HG03175 (cell line): ENCODE results near the gene KIAA0930.
A peak's percentile ranks its signal among the peaks of the same experiment; 100 is the strongest.
"Not testable (repeated sequence)": the region's sequence is repeated elsewhere in the genome, so short reads cannot be mapped to it uniquely, and the experiment has no call there.

Source experiments
- ATAC-seq: cut with Tn5 transposase; IDR thresholded peaks from one replicate; pipeline ENCODE4 v1.9.1; 2021; ENCODE audit warnings: mild to moderate bottlenecking, moderate library complexity; ENCODE audit not compliant: unreplicated experiment

The KIAA0930 gene

DNA sequence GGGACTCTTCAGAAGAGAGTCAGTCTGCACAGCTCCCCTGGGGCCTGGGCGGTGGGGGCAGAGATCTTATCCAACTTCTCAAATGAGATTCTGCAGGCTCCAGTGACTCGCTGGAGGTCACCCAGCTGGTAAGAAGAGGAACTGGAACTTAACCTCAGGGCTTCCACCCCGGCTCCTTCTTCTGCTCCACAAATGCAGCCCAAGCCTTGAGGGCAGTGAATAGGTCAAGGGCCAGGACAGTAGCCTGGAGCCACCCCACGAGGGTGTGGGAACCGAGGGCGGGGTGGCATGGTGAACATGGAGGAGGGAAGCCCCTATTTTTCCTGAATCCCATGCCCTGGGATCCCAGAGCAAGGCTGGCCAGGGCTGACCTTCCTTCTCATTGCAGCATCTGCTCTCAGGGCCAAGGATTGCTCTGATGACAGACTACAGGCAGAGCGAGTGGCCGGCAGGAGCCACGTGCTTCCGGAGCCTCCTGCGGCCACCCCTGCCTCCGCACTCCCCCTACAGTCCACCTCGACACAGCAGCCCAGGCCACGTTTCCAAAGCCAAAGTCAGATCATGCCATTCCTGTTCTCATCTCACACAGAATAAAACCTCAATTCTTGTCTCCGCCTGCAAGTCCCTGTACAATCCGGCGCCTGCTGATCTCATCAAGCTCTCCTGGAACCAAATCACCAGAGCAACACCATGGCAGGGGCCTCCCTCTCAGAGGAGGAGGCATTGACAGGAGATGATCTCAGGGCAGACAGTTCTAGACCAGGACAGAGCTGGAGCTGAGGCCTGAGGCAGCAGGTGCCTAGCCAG, 23.0 kb upstream of the KIAA0930 start:
- peak; percentile 79 for ATAC-seq

DNA sequence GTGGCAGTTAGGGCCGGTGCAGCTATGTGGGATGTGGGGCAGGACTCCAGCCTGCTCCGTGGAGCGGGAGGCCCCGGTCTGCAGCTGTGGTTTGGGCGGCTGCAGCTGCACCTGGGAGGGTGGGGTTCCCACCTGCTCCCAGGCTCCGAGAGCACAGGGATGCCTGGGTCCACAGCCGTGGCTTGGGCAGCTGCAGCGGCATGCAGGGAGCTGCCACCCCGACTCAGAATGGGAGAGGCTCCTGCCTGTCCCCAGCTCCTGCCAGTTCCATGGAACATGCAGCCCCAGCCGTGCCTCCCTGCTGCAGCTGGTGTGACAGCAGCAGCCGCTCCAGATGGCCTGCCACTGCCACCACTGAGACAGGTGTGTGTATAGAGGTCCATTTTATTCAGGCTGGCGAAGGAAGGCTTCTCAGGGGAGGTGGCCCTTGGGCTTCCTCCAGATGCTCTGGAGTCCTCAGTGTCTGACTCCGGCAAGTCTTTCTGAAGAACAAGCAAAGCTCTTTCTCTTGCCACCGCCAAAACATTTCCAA, 22.3 kb upstream of the KIAA0930 start:
- peak; percentile 54 for ATAC-seq

DNA sequence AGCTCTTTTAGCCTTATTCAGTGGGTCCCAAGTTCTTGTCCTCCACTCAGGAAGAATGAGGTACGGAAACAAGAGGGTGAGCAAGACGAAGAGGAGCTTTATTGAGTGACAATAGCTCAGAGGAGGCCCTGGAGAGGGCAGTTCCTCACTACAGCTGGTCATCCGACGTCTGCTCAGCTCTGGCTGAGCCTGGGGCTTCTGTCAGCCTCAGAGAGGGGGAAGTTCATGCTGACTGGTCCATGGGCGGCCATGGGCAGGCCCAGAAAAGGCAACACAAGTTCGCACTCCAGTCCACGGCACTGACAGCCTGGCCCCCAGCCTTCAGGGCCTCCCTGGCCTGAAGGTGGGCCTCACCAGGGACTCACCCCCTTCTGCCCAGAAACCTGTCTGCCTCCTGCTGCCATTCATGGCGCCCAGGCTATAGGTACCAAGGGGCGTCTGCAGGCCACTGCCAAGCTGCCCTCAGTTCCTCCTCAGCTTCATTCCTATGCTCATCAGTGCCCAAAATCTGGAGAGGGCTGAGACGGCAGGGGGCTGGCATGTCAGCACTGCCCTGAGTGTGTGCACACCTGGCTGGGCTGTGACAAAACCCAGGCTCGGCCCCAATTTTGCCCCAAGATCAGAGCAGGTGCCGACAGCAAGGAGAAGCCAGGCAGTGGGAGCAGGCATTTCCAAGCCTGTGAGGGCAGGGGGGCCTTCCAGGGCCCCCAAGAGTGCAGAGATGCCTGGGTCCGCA, 21.7 kb upstream of the KIAA0930 start:
- ATAC-seq: no peak

DNA sequence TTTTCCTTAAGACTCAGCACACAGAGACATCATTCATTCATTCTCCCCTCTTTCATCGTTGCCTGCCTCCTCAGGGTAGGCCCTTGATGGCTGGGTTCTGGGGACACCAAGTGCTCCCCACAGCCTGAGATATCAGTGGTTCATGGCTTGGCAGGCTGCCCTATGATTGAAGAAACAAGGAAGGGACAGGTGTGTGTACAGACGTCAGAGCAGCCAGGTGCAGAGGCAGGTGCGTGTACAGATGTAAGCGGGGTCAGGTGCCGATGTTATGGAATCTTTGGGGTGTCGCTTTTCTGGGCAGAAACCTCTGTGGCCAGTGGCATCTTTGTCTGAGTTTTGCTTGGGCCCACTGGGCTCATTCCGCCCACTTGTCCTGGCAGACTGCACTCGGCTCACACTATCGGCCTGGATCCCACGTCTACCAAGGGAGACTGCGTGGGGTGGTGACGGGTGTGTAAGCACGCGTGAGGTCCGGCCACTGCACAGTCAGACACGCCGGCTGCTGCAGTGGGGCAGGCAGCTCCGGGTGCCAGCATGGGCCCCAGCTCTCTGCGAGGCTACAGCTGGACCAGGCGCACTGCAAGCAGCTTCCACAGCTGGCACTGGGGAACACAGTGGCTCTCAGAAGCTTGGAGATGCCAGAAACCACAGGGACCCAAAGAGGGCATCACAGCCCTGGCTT, 20.9 kb upstream of the KIAA0930 start:
- no peak for ATAC-seq

DNA sequence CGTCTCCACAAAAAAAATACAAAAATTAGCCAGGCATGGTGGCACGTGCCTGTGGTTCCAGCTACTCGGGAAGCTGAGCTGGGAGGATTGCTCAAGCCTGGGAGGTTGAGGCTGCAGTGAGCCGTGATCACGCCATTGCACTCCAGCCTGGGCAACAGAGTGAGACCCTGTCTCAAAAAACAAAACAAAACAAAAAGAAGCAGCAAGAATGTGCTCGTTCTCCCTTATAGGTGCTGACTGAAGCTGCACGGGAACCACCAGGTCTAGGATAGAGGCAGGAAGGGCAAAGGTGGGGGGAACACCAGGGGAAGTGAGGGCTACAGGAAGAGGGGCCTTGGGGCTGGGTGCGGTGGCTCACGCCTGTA, 19.7 kb upstream of the KIAA0930 start:
- not testable (repeated sequence) for ATAC-seq

DNA sequence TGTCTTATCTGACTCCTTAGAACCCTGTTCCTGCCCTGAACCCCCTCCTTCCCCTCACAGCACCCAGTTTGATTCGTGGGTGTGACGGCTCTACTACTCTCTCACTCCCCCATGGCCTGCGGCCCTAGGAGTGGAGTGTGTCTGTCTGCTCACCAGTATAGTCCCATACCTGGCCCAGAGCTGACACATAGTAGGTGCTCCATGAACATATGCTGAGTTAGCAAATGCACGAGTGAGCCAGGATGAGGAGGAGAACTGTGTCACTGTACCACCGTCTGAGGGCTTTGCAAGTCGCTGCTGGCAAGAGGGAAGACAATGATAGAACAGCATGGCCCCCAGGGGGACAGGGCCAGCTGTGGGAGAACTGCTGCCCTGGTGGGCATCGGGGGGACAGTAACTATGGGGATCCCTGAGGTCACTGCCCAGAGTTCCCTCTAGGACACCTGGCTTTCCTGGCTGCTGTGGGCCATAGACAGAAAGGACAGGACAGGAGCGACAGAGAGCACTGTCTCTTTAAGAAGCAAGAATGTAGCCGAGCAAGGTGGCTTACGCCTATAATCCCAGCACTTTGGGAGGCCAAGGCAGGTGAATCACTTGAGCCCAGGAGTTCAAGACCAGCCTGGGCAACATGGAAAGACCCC, 19.2 kb upstream of the KIAA0930 start:
- no peak for ATAC-seq

DNA sequence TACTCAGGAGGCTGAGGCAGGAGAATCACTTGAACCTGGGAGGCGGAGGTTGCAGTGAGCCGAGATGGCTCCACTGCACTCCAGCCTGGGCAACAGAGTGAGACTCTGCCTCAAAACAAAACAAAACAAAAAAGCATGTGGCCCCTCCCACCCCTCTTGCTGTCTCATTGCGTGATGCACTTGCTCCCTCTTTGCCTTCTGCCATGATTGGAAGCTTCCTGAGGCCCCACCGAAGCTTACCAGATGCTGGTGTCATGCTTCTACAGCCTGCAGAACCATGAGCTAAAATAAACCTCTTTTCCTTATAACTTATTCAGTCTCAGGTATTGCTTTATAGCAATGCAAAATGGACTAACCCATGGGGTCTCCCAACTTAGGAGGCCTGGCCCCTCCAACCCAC, 17.2 kb upstream of the KIAA0930 start:
- ATAC-seq: not testable (repeated sequence)

DNA sequence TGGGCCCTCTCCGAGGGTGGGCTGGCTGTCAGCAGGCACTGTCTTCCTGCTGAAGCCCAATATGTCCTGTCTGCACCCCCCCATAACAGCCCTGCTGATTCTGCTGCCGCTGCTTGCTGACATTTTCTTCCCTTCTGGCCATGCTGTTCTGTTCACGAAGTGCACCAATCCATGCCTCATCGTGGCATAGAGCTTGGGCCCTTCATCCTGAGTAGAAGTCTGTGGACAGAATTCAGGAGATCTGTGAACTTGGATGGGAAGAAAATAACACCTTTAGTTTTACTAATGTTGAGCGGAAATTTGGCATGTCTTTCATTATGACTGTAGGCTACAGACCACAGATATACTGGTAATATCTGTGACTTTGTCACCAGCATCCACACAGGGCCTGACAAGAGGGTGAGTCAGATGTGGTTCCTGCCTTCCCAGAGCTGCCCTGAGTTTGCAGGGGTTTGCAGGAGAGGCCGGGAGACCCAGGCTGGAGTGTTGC, 14.1 kb upstream of the KIAA0930 start:
- no peak for ATAC-seq

DNA sequence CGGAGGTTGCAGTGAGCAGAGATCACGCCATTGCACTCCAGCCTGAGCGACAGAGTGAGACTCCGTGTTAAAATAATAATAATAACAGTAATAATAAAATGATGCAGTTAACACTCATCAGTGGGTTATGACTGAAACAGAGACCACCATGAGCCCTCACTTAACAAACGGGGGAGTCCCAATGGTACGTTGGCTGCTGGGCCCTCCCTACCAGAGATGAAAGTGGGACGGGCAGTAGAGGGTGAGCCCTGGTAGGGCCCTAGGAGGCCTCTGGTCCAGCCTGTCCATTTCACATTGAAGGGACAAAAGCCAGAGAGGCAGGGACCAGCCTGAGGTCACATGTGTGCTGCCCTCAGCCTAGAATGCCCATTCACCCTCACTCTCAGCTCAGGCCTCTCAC, 13.7 kb upstream of the KIAA0930 start:
- ATAC-seq: no peak

DNA sequence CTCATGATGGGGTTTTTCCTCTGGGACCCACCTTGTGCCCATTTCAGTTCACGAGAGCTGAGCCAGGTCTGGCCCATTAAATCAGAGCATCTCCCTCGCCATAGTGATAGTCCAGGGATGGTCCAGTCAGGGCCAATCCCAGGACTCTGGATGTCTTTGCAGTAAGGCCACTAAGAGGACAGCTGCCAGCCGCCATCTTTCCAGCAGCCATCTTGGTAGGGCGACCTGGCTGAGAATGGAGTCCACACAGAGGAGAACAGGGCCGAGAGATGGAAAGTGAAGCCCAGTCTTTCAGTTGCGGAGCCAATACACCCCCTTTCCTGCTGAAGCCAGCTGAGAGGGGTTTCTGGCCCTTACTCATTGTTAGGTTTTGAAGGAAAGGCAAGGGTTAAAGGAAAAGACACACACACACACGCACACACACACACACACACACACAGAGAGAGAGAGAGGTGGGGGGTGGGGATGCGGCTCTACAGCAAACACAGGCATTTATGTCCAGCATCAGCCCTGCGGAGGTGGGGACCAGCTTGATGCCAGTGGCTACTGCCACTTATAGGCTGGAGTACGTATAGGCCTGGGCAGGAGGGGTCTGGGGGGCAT, 12.4 kb upstream of the KIAA0930 start:
- no peak for ATAC-seq

DNA sequence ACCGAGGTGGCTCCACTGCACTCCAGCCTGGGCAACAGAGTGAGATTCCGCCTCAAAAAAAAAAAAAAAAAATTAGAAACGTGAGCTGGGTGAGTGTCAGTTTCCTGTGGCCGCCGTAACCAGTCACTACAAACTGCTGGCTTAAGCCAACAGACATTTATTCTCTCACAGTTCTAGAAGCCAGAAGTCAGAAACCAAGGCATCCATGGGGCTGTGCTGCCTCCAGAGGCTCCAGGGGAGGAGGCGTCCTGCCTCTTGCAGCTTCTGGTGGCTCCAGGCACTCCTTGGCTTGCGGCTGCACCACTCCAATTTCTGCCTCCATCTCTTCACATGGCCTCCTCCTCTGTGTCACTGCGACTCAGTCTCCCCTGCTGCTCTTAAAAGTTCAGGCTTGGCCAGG, 11.1 kb upstream of the KIAA0930 start:
- ATAC-seq: no peak

DNA sequence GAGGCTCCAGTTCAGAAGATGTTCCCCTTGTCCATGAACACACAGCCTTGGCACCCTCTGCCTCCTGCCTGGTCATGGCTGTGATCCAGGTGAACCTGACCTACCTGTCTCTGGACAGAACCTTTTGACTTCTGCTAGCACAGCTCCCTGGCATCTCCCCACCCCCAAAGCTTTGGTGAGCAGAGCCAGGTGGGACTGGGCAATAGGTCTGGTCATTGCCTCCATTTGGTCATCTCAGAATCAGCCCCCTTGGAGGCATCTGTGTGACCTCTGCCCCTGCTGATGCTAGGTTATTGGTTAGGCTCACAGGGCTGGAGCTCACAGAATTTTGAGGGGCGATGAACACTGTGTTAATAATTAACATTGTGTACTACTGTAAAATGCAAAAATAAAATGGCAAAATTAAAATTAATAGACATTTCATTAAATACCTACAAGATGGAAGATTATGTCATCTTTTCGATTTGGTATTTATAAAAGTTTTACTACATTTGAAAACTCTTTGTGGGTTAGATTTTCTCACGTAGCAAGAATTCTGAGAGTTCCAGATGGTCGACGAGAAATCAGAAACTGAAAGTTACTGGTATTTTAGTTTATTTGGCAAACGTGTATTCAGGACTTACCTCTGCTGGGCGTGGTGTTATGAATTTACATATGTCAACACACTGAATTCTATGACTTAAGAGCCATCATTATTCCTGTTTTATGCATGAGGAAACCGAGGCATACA, 8.3 kb upstream of the KIAA0930 start:
- peak; percentile 72 for ATAC-seq

DNA sequence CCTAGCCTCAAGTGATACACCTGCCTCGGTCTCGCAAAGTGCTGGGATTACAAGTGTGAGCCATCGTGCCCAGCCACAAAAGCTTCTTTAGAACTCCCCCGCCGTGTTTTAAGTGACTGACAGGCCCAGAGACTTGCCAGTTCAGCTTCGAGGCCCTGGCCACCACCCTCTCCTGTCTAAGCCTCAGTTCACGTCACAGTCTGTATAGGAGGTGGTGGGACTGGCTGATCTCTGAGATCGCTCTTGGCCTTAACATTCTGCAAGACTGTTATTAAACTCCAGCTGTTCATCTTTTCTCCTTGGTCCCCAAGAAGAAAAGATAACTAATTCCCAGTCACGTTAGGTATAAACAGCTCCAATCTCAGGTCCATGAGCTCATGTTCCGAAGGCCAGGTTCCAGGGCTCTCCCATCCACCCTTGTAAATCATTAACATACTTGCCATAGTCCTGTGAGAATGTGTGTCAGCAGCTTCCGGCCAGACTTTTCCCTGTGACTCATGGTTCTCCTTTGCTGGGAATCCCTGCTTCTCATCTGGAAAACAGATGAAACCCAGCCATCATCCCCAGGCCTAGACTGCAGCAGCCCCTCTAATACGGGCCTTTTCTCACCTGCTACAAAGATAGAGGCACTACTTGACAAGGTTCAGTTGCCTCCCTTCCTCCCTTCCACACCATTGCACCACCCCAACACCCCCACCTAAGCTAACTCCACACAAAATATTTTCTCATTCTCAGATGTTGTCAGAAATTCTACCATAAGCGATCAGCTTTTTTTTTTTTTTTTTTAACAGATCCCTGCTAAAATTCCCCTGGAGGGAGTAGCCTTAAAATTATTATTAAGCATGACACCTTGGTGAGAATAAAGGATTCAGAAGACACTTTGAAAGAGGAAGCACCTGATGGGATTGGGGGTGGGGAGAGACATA, 5.6 kb upstream of the KIAA0930 start:
- no peak for ATAC-seq

DNA sequence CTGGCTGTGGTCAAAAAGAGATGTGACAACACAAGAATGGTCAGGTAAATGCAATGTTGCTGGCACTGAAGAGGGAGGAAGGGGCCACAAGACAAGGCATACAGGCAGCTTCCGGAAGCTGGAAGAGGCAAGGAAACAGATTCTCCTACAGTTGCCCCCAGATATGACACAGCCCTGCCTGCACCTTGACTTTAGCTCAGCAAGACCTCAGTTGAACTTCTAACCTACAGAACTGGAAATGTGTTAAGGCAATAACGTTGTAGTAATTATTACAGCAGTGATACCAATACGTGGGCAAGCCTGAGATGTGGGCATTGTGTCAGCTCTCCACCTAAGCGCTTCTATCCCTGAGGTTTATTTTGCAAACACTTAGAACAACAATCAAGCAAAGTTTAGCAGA, 4.2 kb upstream of the KIAA0930 start:
- ATAC-seq: no peak

DNA sequence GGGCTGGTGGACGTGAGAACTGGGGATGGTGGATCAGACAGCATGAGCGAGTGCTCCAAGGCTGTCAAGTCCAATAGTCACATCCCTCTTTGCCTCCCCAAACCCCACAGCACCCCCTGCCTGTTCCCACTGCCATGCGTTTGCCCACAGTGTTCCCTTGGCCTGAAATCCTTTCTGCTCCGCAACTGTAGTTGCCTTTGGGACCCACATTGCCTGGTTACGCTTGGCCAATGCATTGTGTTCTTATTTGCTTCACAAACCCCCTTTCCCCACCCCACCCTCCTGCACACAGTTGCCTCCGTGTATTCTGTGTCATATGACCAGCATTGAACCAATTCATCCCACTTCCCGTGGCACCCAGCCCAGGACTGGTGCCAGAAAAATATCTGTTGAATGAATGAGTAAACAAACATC, 2.1 kb upstream of the KIAA0930 start:
- no peak for ATAC-seq

DNA sequence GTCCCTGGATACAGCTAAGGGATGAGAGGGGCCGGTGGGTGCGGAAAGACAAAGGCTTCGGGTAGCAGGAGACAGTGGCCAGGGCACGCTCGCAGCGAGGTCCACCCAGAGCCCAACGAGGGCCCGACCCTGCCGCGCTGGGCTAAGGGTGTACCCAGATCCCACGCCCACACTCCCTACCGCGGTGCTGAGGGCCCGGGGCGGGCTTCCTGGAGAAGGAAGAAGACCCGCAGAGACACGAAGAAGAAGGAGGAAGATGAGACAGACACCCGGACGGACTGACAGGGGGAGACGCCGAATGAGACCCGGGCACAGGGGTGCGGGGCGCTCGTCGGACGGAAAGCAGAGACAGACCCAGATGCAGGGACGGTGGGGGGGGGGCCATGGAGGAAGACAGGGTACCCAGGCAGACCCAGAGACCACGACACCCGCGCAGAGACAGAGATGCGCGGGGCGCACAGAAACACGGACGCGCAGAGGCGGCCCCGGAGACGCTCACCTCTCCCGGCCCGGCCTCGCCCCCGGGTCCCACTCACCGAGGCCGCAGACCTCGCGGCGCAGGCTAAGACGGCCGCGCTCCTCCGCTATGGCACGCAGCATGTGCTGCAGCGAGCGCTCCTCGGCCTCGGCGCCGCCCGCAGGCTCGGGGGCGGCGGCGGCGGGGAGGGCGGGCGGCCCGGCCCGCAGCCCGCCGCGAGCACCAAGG, 437 bp downstream of the KIAA0930 start:
- ATAC-seq: peak; percentile 29

DNA sequence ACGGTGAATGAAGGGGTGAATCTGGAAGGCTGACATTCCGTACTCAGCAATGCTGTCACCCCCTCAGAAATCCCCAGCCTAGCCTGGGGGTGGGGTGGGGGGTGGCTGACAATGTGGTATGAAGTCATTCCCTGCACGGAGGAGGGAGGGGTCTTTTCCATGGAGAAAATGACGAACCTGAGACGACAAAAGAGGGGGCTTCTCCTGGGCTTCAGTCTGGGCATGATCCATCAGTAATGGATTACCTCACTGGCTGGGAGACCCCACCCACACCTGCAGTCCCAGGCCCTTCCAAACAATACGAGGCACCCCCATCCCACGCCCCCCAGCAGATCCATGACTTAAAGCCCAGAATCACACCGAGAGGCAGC, 1.0 kb downstream of the KIAA0930 start:
- no peak for ATAC-seq

DNA sequence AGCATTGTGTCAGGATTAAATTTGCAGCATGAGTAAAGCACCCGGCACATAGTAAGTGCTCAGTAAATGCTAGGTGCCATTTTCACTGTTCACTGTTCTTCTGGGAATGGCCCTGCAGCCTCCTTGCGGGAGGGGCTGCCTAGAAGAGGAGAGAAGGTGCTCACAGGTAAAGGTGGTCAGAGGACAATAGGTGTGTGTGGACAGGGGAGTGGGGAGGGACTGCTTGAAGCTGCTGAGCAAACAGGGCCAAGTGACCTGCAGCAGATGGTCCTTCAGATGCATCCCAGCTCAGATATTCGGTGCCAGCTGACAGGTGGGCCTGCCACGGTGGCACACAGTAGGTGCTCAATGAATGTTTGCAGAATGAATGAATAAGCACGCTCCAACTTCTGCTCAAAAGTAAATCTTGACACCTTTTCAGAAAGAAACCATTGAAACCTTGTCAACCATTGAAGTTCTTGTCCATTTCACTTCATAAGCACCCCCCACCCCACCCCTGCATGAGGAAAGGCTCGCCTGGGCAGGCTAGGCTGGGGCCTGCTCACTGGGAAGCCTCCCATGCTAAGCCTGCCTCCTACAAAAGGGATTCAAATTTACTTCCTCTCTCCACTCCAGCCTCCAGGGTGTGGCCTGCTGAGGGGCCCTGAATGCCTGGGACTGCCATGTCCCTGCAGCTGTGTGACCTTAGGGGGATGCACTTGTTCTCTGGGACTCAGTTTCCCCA, 1.6 kb downstream of the KIAA0930 start:
- ATAC-seq: no peak
